PFSK-1 (cell line): ENCODE data around the gene CABLES1. TPM values are rescaled to one million over a fixed set of nuclear protein-coding genes. Genes with fewer than 3 reads are reported as not detected.
A peak's percentile ranks its signal among the peaks of the same experiment; 100 is the strongest.

Source experiments
- FOXP2 ChIP-seq: optimal IDR thresholded peaks from 2 replicates; pipeline ENCODE3; 2011; ENCODE audit warnings: borderline replicate concordance, control low read depth, inconsistent platforms; ENCODE audit not compliant: insufficient read depth; ENCODE audit errors: extremely low read length, extremely low read depth
- POLR2AphosphoS5 ChIP-seq: IDR thresholded peaks from 2 replicates; pipeline ENCODE4 v1.6.1; 2012; ENCODE audit warnings: low read depth, mild to moderate bottlenecking, control low read depth, low read length, moderate library complexity
- REST ChIP-seq, 2 experiments: IDR thresholded peaks; 2 replicates each; pipeline versions ENCODE4 v1.6.1 to v1.8.0; 2011 to 2012; ENCODE audit warnings: low read depth in 2 of 2, low read length in 2 of 2, control low read depth in 1 of 2, inconsistent platforms in 1 of 2, mild to moderate bottlenecking in 1 of 2, moderate library complexity in 1 of 2; ENCODE audit not compliant: insufficient read depth in 1 of 2
- SIN3A ChIP-seq: IDR thresholded peaks from 2 replicates; pipeline ENCODE4 v1.6.1; 2012; ENCODE audit warnings: mild to moderate bottlenecking, low read length, moderate library complexity, borderline replicate concordance; ENCODE audit not compliant: insufficient read depth
- TAF1 ChIP-seq: IDR thresholded peaks from 2 replicates; pipeline ENCODE4 v1.6.1; 2012; ENCODE audit warnings: low read length, control low read depth, borderline replicate concordance; ENCODE audit not compliant: insufficient read depth
- polyA plus RNA-seq: library from polyadenylated mRNA; unstranded; fragments of >200 nt; gene quantifications from one replicate; pipeline ENCODE4 v1.2.1, GENCODE V29; 2012; ENCODE audit warnings: low read depth, missing spikeins; ENCODE audit not compliant: insufficient read length

Gene CABLES1, protein sequence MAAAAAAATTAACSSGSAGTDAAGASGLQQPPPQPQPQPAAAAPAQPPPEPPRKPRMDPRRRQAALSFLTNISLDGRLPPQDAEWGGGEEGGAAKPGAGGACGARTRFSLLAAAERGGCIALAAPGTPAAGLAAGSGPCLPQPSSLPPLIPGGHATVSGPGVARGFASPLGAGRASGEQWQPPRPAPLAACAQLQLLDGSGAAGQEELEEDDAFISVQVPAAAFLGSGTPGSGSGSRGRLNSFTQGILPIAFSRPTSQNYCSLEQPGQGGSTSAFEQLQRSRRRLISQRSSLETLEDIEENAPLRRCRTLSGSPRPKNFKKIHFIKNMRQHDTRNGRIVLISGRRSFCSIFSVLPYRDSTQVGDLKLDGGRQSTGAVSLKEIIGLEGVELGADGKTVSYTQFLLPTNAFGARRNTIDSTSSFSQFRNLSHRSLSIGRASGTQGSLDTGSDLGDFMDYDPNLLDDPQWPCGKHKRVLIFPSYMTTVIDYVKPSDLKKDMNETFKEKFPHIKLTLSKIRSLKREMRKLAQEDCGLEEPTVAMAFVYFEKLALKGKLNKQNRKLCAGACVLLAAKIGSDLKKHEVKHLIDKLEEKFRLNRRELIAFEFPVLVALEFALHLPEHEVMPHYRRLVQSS
- polyA plus RNA-seq = 16.5 TPM

GRCh38 chr18:23134780-23135549, at the start of gene CABLES1:
TSS of gene CABLES1 (plus strand) at chr18:23135485. CDS start at chr18:23135763, 278 bp downstream.
- TF ChIP-seq FOXP2 (no peak), TAF1 (peak; percentile 45; the same call in 1 of the 2 replicates), POLR2AphosphoS5 (peak; percentile 50; the same call in 1 of the 2 replicates), SIN3A (no peak)

DNA sequence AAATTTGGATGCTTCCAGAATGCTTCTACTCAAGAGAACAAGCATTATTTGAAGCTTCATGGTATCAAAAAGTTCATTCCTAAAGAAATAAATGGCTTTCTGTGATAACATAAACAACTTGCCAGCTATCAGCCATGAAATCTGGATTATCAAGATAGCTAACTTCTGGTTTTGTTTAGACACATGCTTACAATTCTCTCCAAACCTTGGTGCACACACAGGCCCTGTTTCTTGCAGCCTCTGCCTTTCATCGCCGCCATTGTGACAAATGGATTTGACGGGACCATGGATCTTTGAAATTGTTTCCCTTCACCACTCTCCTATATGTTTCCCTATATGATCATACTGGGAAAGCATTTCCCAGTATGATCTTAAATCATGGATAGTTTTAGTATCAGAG, 47.9 kb upstream of the CABLES1 start:
- no peak for TF ChIP-seq REST (IDR thresholded peaks at IDR 0.05; ENCODE audit: insufficient read depth in 1 of 2, low read depth in 2 of 2, low read length in 2 of 2)
- no peak for TF ChIP-seq TAF1
- TF ChIP-seq SIN3A = no peak

DNA sequence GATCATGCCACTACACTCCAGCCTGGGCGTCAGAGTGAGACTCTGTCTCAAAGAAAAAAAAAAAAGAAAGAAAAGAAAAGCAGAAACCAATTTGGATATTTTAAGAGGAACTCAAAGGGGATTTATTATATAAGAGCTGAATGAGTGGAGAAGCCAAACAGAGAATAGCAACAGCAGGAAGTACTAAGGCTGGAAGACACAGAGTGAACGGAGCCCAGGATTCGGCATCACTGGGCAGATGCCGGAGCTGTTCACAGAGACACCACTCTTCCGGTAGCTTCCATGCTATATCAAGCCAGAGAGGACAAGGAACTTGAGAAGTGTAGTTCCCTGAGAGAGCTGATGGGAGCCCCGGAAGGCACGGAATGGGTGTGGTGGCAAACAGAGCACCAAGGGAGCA, 47.0 kb upstream of the CABLES1 start:
- no peak for TF ChIP-seq FOXP2
- TF ChIP-seq REST (IDR thresholded peaks at IDR 0.05; ENCODE audit: insufficient read depth in 1 of 2, low read depth in 2 of 2, low read length in 2 of 2) = no peak
- TF ChIP-seq TAF1 = no peak
- TF ChIP-seq SIN3A = no peak
- no peak for TF ChIP-seq POLR2AphosphoS5

- TF ChIP-seq POLR2AphosphoS5 (no peak), REST (IDR thresholded peaks at IDR 0.05; ENCODE audit: insufficient read depth in 1 of 2, low read depth in 2 of 2, low read length in 2 of 2) (no peak), FOXP2 (no peak), SIN3A (no peak), TAF1 (no peak)
Measured at GRCh38 chr18:23092121-23092520, 43.2 kb upstream of the CABLES1 start.

GRCh38 chr18:23093772-23094171, 41.5 kb upstream of the CABLES1 start:
- TF ChIP-seq REST (IDR thresholded peaks at IDR 0.05; ENCODE audit: insufficient read depth in 1 of 2, low read depth in 2 of 2, low read length in 2 of 2) (no peak), SIN3A (no peak), FOXP2 (no peak), POLR2AphosphoS5 (no peak), TAF1 (no peak)
